Esophagus muscularis mucosa (tissue), 2 donors: ENCODE results near the gene RAB11FIP3.
A peak's percentile ranks its signal among the peaks of the same experiment; 100 is the strongest.

Experiments
- POLR2A ChIP-seq: fragments of 450-650 bp; IDR thresholded peaks from one replicate; pipeline ENCODE4 v1.6.1; 2017; ENCODE audit warnings: antibody characterized with exemption, moderate library complexity, mild to moderate bottlenecking, low read depth
- POLR2AphosphoS5 ChIP-seq, 2 donors: sonication (generic); formaldehyde crosslinking; IDR thresholded peaks; one replicate each; pipeline ENCODE4 v1.6.1; 2017; ENCODE audit warnings: antibody characterized with exemption in 2 of 2

- TF ChIP-seq POLR2A, result peak; percentile 39
- TF ChIP-seq POLR2AphosphoS5 (IDR thresholded peaks at IDR 0.05), result no peak
Observed at GRCh38 chr16:424623-425081, 797 bp upstream of the RAB11FIP3 start.
